D721Med (cell line): ENCODE data around the gene IWS1.
A peak's percentile ranks its signal among the peaks of the same experiment; 100 is the strongest.

ENCODE experiments used
- DNase-seq: peaks from one replicate; pipeline ENCODE4 v3.0.0; 2011; ENCODE audit warnings: low spot score; ENCODE audit not compliant: insufficient read length
- FAIRE-seq: peaks from 2 replicates; lab custom pipeline; 2011; peaks lifted over from hg19 to GRCh38; lab: Jason Lieb, UNC
- CTCF ChIP-seq: IDR thresholded peaks from 2 replicates; pipeline ENCODE4 v1.5.1; 2012; ENCODE audit warnings: mild to moderate bottlenecking, control low read depth; ENCODE audit not compliant: insufficient read depth; ENCODE audit errors: missing control alignments

Gene IWS1

GRCh38 chr2:127486247-127487058, 39.8 kb downstream of the IWS1 start:
- no peak for TF ChIP-seq CTCF
- DNase-seq (no peak), FAIRE-seq (no peak)

GRCh38 chr2:127485694-127486071, 40.6 kb downstream of the IWS1 start:
- no peak for DNase-seq
- FAIRE-seq = no peak
- no peak for TF ChIP-seq CTCF

- FAIRE-seq = no peak
- TF ChIP-seq CTCF = no peak
- no peak for DNase-seq
Measured at GRCh38 chr2:127485051-127485693, 41.1 kb downstream of the IWS1 start.

- TF ChIP-seq CTCF = no peak
- DNase-seq = no peak
- FAIRE-seq = no peak
Measured at GRCh38 chr2:127482031-127482430, 44.3 kb downstream of the IWS1 start.

GRCh38 chr2:127479866-127480743, 46.2 kb downstream of the IWS1 start:
- no peak for FAIRE-seq
- no peak for DNase-seq
- TF ChIP-seq CTCF = no peak

- no peak for DNase-seq
- FAIRE-seq = peak; percentile 80
- TF ChIP-seq CTCF = peak; percentile 67
Measured at GRCh38 chr2:127479219-127479825, 47.0 kb downstream of the IWS1 start.
